Germinal center (tissue), 1 donor: ENCODE data around the gene ZNF391.
"Not testable (repeated sequence)": the region's sequence is repeated elsewhere in the genome, so short reads cannot be mapped to it uniquely, and the experiment has no call there.

Experiments
- DNase-seq: peaks from one replicate; pipeline ENCODE4 v3.0.0; 2012; ENCODE audit warnings: mixed read lengths, low spot score

The ZNF391 gene

DNA sequence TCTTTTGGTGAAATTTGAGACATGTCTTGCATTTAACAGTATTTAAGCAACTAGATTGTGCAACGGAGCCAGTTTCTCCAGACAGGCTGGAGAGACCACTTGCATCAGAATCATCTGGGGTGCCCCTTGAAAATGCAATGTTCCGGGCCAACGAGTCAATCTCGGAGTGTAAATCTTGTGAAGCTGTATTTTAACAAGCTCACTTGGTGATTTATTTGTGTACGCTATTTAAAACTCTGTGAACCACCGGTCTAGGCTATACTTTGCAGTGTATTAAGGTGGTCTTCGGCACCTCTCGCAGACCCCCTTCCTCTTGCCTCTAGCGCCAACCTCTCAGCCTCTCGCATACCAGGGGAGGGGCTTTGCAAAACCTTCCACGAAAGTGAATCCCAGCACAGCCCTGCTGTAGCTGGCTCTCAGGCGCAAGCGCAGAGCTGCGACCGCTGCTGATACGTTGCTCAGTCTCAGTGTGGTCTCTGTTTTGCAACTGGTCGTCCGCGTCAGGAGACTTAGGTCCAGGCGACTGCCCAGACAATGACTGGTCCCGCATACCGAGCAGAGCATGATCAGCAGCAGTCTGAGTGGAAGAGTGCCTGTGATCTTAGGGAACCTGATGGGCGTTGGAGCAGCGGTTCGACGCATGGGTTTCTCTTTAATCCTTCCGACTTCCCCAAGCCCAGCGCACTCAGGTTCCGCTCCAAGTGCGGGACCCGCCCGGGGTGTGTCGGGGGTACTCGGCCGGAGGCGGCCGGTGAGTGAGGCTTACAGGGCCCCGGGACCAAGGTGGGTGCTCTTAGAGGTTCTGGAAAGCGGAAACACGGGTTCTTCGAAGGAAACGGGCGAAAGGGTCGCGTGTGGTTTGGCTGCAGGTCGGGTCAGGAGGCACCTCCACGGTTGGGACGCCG, at the start of gene ZNF391:
TSS of gene ZNF391 (plus strand) at position 467 of the 905 bp plus-strand sequence. CDS start 11,612 bp downstream, outside the sequence.
- DNase-seq, result peak; percentile 63

DNA sequence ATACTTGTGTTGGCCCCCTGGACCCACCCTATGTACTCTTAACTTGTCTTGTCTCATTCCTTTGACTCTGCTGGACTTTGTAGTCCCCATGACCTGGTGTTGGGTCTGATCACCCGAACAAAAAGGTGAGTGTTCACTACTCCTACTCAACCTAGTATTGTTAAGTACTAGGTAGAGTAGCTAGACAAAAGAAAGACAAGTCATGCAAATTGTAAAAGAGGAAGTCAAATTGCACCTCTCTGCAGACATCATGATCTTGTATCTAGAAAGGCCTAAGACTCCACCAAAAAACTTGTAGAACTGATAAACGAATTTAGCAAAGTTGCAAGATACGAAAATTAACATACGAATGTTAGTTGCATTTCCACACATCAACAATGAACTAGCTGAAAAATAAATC, 35.7 kb upstream of the ZNF391 start:
- no peak for DNase-seq

DNA sequence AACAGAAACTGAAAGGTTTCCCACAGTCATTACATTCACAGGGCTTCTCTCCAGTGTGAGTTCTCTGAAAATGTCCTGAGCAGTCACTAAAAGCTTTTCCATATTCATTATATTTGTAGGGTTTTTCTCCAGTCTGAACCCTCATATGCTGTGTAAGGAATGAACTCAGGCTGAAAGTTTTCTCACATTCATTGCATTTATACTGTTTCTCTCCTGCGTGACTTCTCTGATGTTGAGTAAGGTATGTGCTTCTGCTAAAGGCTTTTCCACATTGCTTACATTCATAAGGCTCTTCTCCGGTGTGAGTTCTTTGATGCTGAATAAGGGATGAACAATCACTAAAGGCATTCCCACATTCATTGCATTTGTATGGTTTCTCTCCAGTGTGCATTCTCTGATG, 29.8 kb upstream of the ZNF391 start:
- no peak for DNase-seq

DNA sequence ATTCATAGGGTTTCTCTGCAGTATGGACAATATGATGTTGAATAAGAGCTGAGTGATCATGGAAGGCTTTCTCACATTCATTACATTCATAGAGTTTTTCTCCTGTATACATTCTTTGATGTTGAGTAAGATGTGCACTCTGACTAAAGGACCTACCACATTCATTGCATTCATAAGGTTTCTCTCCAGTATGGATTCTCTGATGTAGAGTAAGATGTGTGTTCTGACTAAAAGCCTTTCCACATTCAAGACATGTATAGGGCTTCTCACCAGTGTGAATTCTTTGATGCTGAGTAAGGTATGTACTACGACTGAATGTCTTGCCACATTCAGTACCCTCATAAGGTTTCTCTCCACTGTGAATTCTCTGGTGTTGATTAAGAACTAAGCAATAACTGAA, 29.3 kb upstream of the ZNF391 start:
- DNase-seq, result no peak

DNA sequence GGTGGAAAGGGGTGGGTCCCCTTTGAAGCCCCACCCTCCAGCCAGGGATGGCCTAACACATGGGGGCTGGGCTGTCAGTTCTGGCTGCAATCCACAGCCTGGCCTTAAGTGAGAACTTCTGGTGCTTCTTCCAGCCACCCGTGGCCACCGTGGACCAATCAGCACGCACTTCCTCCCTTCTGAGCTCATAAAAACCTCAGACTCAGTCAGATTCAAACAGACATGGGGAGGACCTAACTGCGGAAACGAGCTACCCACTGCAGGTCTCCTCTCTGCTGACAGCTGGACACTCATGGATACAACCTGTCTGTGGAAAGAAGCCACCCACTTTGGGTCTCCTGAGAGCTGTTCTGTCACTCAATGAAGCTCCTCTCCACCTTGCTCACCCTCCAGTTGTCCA, 20.4 kb upstream of the ZNF391 start:
- no peak for DNase-seq

DNA sequence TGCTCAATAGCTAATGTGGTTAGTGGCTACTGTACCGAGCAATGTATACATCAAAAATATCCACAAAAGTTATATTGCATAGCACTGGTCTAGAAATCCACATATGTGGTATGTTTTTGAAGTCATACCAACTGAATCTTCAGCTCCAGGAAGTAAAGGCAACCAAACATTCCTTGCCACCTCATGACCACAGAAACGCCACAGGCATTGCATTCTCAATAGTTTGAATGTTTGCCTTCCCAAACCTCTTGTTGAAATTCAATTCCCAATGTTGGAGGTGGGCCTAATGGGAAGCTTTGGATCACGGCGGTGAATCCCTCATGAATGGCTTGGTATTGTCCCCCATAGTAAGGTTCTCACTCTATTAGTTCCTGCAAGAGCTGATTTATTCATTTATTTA, 18.2 kb upstream of the ZNF391 start:
- no peak for DNase-seq

DNA sequence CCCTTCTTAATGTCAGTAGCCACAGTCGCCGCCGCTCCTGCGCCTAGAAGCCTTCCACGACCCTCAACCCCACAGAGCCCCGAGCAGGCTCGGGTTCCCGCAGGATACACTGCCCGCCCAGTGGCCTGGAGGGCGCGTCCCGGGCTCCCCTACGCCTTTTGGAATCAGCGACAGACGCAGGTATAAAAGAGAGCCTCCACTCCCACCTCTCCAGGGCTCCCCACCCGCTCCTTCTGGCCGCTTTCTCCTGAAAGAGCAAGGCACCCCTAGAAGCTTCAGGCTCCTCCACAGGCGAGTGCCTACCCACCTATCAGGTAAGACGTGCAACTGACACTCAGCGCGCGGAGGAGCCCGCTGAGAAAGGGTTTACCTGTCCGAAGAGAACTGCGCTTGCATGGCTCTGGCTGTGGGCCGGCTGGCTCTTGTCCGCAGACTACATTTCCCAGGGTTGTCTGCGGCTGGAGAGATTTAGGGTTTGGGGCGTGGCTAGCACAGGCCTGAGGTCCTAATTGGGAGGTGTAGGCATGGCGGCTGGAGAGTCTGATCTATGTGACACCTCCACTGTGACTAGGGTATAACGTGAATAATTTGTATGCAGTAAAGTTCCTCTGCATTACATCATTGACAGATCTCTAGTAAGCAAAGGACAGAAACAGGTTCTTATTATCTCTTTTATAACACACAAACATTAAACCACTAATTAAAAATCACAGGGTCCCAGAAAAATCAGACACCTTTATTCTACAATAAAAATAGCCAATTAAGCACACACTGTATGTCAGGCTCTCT, 13.5 kb upstream of the ZNF391 start:
- DNase-seq, result peak; percentile 58

DNA sequence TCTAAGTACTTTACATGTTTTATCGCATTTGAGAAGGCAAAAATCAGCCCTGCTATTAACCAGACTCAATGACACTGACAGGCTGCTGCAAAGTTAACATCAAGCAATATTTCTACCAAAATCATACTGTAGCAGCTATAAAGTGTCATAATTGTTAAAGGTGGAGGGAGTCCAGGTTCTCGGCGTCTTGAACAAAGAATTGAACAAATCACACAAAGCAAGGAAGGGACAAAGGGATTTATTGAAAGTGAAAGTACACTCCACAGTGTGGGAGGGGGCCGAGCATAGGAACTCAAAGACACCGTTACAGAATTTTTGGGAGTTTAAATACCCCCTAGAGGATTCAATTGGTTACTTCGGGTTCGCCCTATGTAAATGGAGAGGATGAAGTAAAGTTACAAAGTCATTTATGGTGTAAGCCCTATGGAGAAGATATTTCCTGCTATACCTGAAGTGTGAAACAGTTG, 12.9 kb upstream of the ZNF391 start:
- no peak for DNase-seq

DNA sequence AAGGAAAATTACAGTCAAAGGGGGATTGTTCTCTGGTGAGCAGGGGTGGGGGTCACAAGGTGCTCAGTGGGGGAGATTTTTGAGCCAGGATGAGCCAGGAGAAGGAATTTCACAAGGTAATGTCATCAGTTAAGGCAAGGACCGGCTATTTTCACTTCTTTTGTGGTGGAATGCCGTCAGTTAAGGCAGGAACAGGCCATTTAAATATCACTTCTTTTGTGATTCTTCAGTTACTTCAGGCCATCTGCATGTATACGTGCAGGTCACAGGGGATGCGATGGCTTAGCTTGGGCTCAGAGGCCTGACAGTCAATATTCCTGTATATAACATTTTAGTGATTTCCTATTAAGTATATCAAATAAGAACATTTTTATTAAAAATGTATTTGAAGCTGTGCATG, 10.2 kb upstream of the ZNF391 start:
- DNase-seq, result not testable (repeated sequence)

DNA sequence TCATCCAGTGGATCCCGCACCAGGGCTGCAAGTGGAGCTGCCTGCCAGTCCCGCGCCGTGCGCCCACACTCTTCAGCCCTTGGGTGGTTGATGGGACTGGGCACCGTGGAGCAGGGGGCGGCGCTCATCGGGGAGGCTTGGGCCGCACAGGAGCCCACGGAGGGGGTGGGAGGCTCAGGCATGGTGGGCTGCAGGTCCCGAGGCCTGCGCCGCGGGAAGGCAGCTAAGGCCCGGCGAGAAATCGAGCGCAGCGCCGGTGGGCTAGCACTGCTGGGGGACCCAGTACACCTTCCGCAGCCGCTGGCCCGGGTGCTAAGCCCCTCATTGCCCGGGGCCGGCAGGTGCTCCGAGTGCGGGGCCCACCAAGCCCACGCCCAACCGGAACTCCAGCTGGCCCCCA, 7.6 kb upstream of the ZNF391 start:
- DNase-seq, result not testable (repeated sequence)

DNA sequence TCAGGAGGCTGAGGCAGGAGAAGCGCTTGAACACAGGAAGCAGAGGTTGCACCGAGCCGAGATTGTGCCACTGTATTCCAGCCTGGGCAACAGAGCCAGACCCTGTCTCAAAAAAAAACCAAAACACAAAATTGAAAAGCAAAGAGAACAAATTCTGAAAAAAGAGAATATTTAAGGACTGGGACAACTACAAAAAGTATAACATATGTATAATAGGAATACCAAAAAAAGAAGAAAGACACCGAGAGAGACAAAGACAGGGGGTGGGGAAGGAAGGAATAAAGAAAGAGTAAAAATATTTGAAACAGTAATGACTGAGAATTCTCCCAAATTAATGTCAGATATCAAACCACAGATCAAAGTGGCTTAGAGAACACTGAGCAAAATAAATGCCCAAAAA, 5.5 kb upstream of the ZNF391 start:
- DNase-seq, result no peak

DNA sequence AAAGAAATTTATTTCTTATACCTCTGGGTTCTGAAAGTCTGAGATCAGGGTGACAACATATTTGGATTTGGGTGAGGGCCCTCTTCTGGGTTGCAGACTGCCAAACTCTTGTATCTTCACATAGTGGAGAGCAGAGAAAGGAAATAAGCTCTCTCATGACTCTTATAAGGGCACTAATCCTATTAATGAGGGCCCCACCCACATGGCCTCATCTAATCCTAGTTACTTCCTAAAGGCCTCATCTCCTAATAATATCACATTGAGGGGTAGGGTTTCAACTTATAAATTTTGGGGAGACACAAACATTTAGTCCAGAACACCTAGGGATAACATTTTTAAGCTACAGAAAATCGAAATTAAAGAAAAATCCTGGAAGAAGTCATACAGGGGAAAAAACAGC, 5.1 kb upstream of the ZNF391 start:
- no peak for DNase-seq

DNA sequence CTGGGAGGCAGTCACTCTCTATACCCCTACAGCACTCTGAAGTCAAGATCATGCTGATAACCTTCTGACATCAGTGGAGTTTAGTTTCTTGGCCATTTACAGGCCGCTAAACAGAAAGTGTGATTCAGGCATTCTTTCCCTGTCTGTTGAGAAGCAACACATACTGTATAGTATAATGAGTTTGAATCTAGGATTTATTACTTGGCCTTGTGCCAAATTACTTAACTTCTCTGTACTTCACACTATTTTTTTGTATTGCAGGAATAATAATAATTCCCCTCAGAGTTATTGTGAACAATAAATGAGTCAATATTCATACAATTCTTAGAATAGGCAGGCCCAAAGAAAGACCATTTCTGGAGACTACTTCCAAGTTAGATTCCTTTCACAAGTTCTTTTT, 4.1 kb downstream of the ZNF391 start:
- DNase-seq, result no peak

DNA sequence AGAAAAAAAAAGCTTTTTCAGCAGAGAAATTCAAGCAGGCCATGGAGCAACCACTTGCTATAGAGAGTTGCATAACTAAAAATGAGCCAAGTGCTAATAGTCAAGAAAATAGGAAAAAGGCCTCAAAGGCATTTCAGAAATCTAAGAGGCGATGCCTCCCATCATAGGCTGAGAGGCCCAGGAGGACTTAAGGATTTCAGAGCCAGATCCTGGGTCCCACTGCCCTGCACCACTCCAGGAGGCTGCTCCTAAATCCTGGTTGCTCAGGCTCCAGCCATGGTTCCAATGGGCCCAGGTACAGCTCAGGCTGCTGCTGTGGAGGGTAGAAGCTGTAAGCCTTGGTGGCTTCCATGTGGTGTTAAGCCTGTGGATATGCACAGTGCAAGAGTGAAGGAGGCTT, 5.5 kb downstream of the ZNF391 start:
- no peak for DNase-seq

DNA sequence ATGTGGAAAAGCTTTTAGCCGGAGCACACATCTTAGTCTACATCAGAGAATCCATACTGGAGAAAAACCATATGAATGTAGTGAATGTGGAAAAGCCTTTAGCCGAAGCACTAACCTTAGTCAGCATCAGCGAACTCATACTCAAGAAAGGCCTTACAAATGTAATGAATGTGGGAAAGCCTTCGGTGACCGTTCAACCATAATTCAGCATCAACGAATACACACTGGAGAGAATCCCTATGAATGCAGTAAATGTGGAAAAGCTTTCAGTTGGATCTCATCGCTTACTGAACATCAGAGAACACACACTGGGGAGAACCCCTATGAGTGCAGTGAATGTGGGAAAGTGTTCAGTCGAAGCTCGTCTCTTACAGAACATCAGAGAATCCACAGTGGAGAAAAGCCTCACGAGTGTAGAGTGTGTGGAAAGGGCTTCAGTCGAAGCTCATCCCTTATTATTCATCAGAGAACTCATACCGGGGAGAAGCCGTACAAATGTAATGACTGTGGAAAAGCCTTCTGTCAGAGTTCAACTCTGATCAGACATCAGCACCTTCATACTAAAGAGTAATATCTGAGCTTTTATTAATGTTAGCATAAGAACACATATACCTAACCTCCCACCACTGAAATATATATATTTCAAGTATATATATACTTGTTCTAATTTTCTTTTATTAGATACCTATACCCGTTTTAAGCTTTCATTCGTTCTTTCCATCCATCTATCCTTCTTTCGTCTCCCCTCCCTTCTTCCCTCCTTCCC, 12.5 kb downstream of the ZNF391 start:
- no peak for DNase-seq

DNA sequence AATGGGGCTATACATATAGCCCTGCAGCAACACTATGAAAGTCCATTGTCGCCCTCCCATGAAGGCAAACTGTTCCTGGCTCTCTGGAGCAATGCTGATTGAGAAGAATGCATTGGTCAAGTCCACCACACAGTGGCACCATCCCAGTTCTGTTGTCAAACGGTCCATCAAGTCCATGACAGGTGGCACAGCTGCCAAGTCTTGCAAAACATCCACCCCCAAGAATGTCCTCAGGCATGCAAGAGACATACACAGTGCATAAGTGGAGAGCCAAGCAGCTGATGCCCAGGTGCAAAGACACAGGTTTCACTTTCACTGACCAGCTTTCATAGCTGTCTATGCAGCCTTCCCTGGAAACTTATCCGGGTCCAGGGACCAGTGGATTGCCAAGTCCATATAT, 17.5 kb downstream of the ZNF391 start:
- DNase-seq, result no peak

DNA sequence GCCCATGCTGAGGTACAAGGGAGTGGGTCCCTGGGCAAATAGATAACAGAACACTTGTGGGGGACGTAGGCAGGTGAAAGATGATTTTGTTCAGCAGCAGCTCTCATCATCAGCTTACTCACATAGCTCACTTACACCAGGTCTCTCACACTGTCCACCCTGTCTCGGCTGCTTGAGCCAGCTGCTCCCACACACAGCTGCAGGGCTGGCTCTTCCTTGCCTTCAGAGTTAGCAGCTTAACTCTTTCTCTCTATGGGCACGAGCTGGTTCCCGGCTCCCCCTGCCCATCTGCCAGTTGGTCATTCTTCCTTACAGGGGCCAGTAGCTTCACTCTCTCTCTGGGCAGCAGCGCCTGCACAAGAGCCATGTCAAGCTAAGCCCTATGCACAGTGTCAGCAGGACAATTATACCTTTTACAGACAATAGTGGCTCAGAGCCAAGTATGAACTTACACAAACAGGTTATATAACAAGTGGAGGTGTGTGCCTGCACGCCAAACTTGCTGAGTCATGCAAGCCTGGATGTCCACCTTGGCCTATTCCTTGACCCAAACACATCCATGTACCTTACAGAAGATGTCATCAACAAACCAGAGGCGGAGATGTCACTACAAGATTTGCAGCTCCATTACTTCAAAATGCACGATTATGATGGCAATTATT, 18.7 kb downstream of the ZNF391 start:
- no peak for DNase-seq

DNA sequence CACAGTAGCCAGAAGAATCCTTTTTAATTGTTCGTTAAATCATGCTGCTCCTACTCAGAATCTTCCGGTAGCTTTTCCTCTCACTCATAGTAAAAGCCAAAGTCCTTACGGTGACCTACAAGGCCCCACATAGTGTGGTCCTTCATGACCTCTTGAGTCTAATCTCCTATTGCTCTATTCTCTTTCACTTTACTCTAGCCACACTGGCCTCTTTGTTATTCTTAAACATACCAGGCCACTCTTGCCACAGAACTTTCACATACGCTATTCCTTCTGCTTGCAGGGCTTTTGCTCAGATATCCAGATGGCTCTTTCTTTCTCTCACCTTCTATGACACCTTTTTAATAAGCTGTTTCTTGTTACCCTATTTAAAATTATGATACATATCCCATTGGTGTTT, 25.7 kb downstream of the ZNF391 start:
- DNase-seq, result no peak

DNA sequence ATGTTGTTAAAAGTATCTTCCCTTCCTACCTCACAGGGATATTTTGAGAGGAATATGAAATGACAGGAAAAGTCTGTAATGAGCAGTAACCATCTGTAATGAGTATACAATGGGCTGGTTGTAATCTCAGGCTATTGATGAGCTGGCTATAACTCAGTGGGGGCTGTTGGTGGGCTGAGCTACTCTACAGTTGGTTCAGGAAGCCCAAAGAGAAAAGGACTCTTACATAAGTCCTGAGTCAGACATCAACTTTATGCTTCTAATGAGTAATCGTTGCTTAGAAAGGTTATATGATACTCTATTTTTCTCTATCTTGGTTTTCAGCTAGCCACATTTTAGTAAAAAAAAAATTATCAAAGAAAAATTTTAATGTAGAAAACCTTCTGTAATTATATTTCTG, 26.4 kb downstream of the ZNF391 start:
- no peak for DNase-seq

DNA sequence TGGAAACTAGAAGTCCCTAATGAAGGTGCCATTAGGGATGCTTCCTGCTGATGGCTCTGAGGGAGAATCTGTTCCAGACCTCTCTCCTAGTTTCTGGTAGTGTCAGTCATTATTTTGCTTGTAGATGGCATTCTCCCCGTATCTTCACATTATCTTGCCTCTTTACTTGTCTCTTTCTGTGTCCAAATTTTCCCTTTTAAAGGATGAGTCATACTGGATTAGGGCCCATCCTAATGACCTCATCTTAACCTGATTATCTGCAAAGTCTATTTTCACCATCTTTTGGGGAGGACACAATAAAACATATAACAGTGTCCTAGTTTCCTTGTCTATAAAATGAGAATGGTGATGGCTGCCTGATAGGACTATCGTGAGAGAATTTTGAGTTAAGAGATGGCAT, 27.3 kb downstream of the ZNF391 start:
- no peak for DNase-seq

DNA sequence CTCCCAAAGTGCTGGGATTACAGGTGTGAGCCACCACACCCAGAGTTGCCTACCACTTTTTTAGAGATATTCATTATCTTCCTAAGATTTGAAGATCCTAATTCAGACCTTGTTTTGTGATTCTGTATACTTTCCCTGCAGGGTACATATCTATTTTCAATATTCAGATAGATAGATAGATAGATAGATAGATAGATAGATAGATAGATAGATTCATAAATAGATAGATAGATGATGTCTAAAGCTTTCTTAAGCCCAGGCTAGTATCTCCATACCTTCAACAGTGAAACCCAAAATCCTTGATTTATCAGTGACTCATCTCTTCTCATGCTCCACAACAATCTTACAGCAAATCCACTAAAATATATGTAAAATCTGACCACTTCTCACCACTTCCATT, 30.8 kb downstream of the ZNF391 start:
- DNase-seq, result no peak
